GM23248 (cell line): ENCODE results near the gene STX18. TPM values are rescaled to one million over a fixed set of nuclear protein-coding genes. Genes with fewer than 3 reads are reported as not detected.
A peak's percentile ranks its signal among the peaks of the same experiment; 100 is the strongest.

ENCODE experiments used
- DNase-seq: peaks from one replicate; pipeline ENCODE4 v3.0.0-alpha.2; 2015
- H2AFZ ChIP-seq: fragments of 200-600 bp; sonication (generic); 2 replicates; pipeline ENCODE4 v1.6.1; 2016; ENCODE audit warnings: antibody characterized with exemption
- H3F3A ChIP-seq: fragments of 200-600 bp; sonication (generic); 2 replicates; pipeline ENCODE4 v1.6.1; 2016; ENCODE audit warnings: mild to moderate bottlenecking, antibody characterized with exemption, mixed run types; ENCODE audit not compliant: insufficient read depth
- H3K27ac ChIP-seq: fragments of 200-600 bp; sonication (generic); 2 replicates; pipeline ENCODE4 v1.5.1; 2016; ENCODE audit warnings: mild to moderate bottlenecking
- H3K27me3 ChIP-seq: fragments of 200-600 bp; sonication (generic); replicated peaks from 2 replicates; pipeline ENCODE4 v1.6.1; 2016; ENCODE audit warnings: mild to moderate bottlenecking; ENCODE audit not compliant: insufficient read depth
- H3K36me3 ChIP-seq: fragments of 200-600 bp; sonication (generic); 2 replicates; pipeline ENCODE4 v1.6.1; 2016; ENCODE audit warnings: low read depth, mild to moderate bottlenecking
- H3K4me1 ChIP-seq: fragments of 200-600 bp; sonication (generic); 2 replicates; pipeline ENCODE4 v1.6.1; 2016; ENCODE audit warnings: mild to moderate bottlenecking; ENCODE audit not compliant: insufficient read depth
- H3K4me2 ChIP-seq: fragments of 200-600 bp; sonication (generic); one replicate; pipeline ENCODE4 v1.6.1; 2016; ENCODE audit warnings: mild to moderate bottlenecking; ENCODE audit not compliant: unreplicated experiment
- H3K4me3 ChIP-seq: fragments of 200-600 bp; sonication (generic); 2 replicates; pipeline ENCODE4 v1.5.1; 2016; ENCODE audit warnings: mild to moderate bottlenecking
- H3K79me2 ChIP-seq: fragments of 200-600 bp; sonication (generic); 2 replicates; pipeline ENCODE4 v1.6.1; 2016; ENCODE audit warnings: mild to moderate bottlenecking; ENCODE audit not compliant: insufficient read depth
- H3K9ac ChIP-seq: fragments of 200-600 bp; sonication (generic); 2 replicates; pipeline ENCODE4 v1.6.1; 2016; ENCODE audit warnings: mild to moderate bottlenecking
- H3K9me2 ChIP-seq: fragments of 200-600 bp; sonication (generic); 2 replicates; pipeline ENCODE4 v1.6.1; 2016; ENCODE audit warnings: mixed run types, mild to moderate bottlenecking, moderate library complexity; ENCODE audit not compliant: insufficient read depth
- H3K9me3 ChIP-seq: fragments of 200-600 bp; sonication (generic); one replicate; pipeline ENCODE4 v1.6.1; 2017; ENCODE audit warnings: low read depth
- H4K20me1 ChIP-seq: fragments of 200-600 bp; sonication (generic); 2 replicates; pipeline ENCODE4 v1.6.0; 2016; ENCODE audit not compliant: insufficient read depth
- EZH2 ChIP-seq: fragments of 200-600 bp; sonication (generic); IDR thresholded peaks from 2 replicates; pipeline ENCODE4 v1.6.1; 2018; ENCODE audit warnings: antibody characterized with exemption, mild to moderate bottlenecking; ENCODE audit not compliant: insufficient read depth, poor library complexity, severe bottlenecking
- EZH2phosphoT487 ChIP-seq: fragments of 200-600 bp; sonication (generic); IDR thresholded peaks from 2 replicates; pipeline ENCODE4 v1.6.1; 2018; ENCODE audit warnings: antibody characterized with exemption, moderate library complexity, mild to moderate bottlenecking, low read depth; ENCODE audit not compliant: insufficient read depth
- WGBS, 2 experiments: methylation state at CpG; one replicate each; pipeline ENCODE4 v1.1.6; 2015 to 2017; ENCODE audit warnings: low lambda C conversion rate in 2 of 2, low coverage in 1 of 2; ENCODE audit errors: missing lambda C conversion rate in 2 of 2; 5-methylcytosine and 5-hydroxymethylcytosine counted together
- in situ Hi-C: fragments of 300-500 bp; cut with MboI; formaldehyde crosslinking; loops from 2 replicates; pipeline ENCODE4 v1.15.0; 2020
- polyA plus RNA-seq: library from polyadenylated mRNA; unstranded; fragments of >200 nt; fragmentation: Nextera tagmentation; extraction: Ambion mirVana; gene quantifications from 2 replicates; pipeline ENCODE4 v1.2.1, GENCODE V29; 2016
- total RNA-seq: library from RNA; depleted of rRNA; stranded (reverse); fragments of >200 nt; shearing (Covaris generic); gene quantifications from 2 replicates; pipeline ENCODE4 v1.2.3, GENCODE V29; 2014

STX18 gene
- total and polyA plus RNA-seq, 2 experiments from 2014 or later, result 39.2 to 42.6 TPM

DNA sequence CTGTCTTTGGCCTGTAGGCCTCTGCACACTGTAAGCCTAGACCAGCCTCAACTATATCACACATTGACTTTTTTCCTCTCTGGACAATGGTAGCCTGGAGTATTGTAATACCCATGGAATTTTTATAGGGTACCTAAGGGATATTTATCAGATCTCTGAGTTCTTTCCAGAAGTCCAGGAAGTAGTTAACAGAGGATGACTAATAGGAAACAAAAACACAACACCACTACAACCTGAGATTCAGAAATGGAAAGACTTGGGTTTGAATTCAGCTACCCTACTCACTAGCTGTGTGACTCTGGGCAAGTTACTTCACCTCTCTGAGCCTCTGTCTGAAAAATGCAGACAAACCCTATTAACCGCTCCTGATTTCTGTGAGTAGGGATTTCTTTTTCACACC lies 7.7 kb upstream of the STX18 start:
- TF ChIP-seq EZH2 (no peak), EZH2phosphoT487 (no peak)
- no peak overlapping the region for H2AFZ ChIP-seq
- H3K36me3 ChIP-seq, result no peaks in the 10 kb centered on the region
- H3K79me2 ChIP-seq, result no peaks in the 10 kb centered on the region
- H3F3A ChIP-seq, result peaks cover 3% of the 10 kb centered on the region; the same call in 1 of the 2 replicates
- 100% methylated on average over 1 of the region's 1 CpG for WGBS, 2 experiments
- H3K4me3 ChIP-seq, result no peak overlapping the region
- no peaks in the 10 kb centered on the region for H3K9me2 ChIP-seq
- in situ Hi-C loops, result no loop called here
- H4K20me1 ChIP-seq, result no peaks in the 10 kb centered on the region
- no peak overlapping the region for H3K9ac ChIP-seq
- H3K4me1 ChIP-seq, result peaks cover 3% of the 10 kb centered on the region
- no peaks in the 10 kb centered on the region for H3K27me3 ChIP-seq
- no peak for DNase-seq
- no peak overlapping the region for H3K27ac ChIP-seq
- H3K9me3 ChIP-seq, result no peaks in the 10 kb centered on the region
- no peak overlapping the region for H3K4me2 ChIP-seq

DNA sequence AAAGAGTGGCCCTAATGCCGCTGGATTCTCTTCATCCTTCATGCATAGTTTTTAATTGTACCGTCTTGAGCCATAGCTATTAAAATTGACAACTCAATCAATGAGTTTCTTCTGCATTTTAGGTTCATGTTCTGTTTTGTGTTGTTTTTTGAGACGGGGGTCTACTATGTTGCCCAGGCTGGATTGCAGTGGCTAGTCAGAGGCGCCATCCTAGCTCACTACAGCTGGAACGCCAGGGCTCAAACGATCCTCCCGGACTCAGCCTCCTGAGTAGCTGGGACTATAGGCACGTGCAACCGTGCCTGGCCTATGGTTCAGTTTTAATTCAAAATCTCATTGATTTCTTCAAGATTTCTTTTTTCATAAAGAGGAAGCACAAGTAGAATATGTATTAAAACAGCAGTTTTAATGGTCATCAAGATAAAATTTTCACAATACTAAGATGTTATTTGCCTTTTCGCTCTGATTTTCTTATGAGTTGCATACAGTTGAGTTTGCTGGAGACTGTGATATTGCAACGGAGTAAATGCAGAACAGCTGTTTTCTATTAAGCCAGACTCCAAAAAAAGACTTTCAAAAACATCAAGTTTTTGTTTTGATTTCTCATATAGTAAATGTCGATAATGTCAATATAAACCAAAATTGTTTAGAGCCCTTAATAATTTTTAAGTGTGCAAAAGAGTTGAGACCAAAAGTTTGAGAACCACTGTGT lies 1.1 kb upstream of the STX18 start:
- H3K27ac ChIP-seq, result no peak overlapping the region
- H4K20me1 ChIP-seq, result no peaks in the 10 kb centered on the region
- H3K9me2 ChIP-seq, result no peaks in the 10 kb centered on the region
- peak overlapping the region; percentile 96 for H3K4me2 ChIP-seq
- H2AFZ ChIP-seq, result peak overlapping the region; percentile 99
- peak overlapping the region; percentile 97 for H3K9ac ChIP-seq
- in situ Hi-C loops, result no loop called here
- H3K36me3 ChIP-seq, result no peaks in the 10 kb centered on the region
- WGBS, 2 experiments, result 3 to 4% methylated on average over 12 of the region's 12 CpGs
- H3K4me3 ChIP-seq, result peak overlapping the region; percentile 96
- H3F3A ChIP-seq, result no peaks in the 10 kb centered on the region
- H3K9me3 ChIP-seq, result no peaks in the 10 kb centered on the region
- peak; percentile 47 for DNase-seq
- no peaks in the 10 kb centered on the region for H3K27me3 ChIP-seq
- peaks cover 48% of the 10 kb centered on the region for H3K79me2 ChIP-seq
- peaks cover 27% of the 10 kb centered on the region for H3K4me1 ChIP-seq
- TF ChIP-seq EZH2 (no peak), EZH2phosphoT487 (no peak)

GRCh38 chr4:4541040-4541631 lies 712 bp downstream of the STX18 start:
- Histone ChIP-seq H3K36me3 (no peaks in the 10 kb centered on the region), H3K27me3 (no peaks in the 10 kb centered on the region), H3K9me3 (no peaks in the 10 kb centered on the region), H3K4me3 (peak overlapping the region; percentile 96), H3K27ac (peak overlapping the region; percentile 91), H3K4me2 (peak overlapping the region; percentile 99), H3K9ac (peak overlapping the region; percentile 97), H3F3A (no peaks in the 10 kb centered on the region), H3K4me1 (peaks cover 27% of the 10 kb centered on the region), H4K20me1 (no peaks in the 10 kb centered on the region), H3K79me2 (peaks cover 66% of the 10 kb centered on the region), H3K9me2 (no peaks in the 10 kb centered on the region), H2AFZ (peak overlapping the region; percentile 99)
- in situ Hi-C loops, result no loop called here
- WGBS, 2 experiments, result 4 to 6% methylated on average over 10 of the region's 10 CpGs
- peak; percentile 83 for DNase-seq
- no peak for TF ChIP-seq EZH2phosphoT487
- no peak for TF ChIP-seq EZH2

- no peaks in the 10 kb centered on the region for H3K27me3 ChIP-seq
- TF ChIP-seq EZH2phosphoT487 (no peak), EZH2 (no peak)
- no peaks in the 10 kb centered on the region for H4K20me1 ChIP-seq
- no peaks in the 10 kb centered on the region for H3K9me3 ChIP-seq
- peaks cover 82% of the 10 kb centered on the region for H3K79me2 ChIP-seq
- H3K36me3 ChIP-seq, result no peaks in the 10 kb centered on the region
- no peak overlapping the region for H3K9ac ChIP-seq
- peaks cover 27% of the 10 kb centered on the region for H3K4me1 ChIP-seq
- no peaks in the 10 kb centered on the region for H3F3A ChIP-seq
- DNase-seq, result peak; percentile 28
- H2AFZ ChIP-seq, result no peak overlapping the region
- peak overlapping the region; percentile 96; the same call in 1 of the 2 replicates for H3K4me3 ChIP-seq
- peak overlapping the region; percentile 99 for H3K4me2 ChIP-seq
- H3K9me2 ChIP-seq, result no peaks in the 10 kb centered on the region
- 56 to 61% methylated on average over 2 of the region's 2 CpGs for WGBS, 2 experiments
- in situ Hi-C loops, result no loop called here
- no peak overlapping the region for H3K27ac ChIP-seq
Measured at GRCh38 chr4:4539481-4539880, 2.4 kb downstream of the STX18 start.
